ENCODE measurements around the gene PILRA.

DNA sequence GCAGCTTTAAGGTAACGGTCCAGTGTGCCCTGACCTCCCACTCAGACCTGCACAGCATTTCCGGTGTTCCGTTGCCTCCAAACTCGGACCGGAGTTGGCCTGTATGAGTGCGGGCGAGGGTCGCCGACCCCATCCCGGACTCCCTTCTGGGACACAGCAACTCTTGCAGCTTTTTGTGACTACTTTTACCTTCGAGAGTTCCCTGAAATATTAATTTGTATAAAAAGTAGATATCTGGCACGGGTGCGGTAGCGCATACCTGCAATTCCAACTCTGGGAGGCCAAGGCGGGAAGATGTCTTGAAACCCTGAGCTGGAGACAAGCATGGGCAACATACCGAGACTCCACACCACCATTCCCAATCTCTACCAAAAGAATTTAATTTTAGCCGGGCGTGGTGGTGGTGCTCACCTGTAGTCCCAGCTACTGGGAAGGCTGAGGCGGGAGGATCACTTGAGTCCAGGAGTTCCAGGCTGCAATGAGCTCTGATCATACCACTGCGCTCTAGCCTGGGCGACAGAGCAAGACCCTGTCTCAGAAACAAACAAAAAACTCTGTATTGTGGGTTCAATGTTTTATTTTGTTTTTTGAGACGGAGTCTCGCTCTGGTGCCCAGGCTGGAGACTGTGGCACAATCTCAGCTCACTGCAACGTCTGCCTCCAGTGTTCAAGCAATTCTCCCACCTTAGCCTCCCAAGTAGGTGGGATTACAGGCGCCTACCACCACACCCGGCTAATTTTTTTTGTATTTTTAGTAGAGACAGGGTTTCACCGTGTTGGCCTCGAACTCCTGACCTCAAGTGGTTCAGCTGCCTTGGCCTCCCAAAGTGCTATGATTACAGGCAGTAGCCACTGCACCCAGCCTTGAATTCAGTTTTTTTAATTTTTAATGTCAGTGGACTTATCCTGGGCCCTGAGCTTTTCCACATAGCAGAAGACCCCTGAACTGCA is 64.1 kb downstream of the PILRA start:
- TF ChIP-seq, protein P1, sequence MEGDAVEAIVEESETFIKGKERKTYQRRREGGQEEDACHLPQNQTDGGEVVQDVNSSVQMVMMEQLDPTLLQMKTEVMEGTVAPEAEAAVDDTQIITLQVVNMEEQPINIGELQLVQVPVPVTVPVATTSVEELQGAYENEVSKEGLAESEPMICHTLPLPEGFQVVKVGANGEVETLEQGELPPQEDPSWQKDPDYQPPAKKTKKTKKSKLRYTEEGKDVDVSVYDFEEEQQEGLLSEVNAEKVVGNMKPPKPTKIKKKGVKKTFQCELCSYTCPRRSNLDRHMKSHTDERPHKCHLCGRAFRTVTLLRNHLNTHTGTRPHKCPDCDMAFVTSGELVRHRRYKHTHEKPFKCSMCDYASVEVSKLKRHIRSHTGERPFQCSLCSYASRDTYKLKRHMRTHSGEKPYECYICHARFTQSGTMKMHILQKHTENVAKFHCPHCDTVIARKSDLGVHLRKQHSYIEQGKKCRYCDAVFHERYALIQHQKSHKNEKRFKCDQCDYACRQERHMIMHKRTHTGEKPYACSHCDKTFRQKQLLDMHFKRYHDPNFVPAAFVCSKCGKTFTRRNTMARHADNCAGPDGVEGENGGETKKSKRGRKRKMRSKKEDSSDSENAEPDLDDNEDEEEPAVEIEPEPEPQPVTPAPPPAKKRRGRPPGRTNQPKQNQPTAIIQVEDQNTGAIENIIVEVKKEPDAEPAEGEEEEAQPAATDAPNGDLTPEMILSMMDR (IDR thresholded peaks at IDR 0.05), result no peak
- TF ChIP-seq POLR2A (IDR thresholded peaks at IDR 0.05), result no peak

All from gastroesophageal sphincter (tissue), 3 donors.